Panc1 (cell line): ENCODE measurements around the gene LRP1B. TPM values are rescaled to one million over a fixed set of nuclear protein-coding genes. Genes with fewer than 3 reads are reported as not detected.

Experiments
- ATAC-seq: fragments of 200-7000 bp; cut with Tn5 transposase; 2 replicates; pipeline ENCODE4 v1.9.1; 2020; ENCODE audit warnings: mild to moderate bottlenecking, moderate library complexity
- BruUV-seq: library from RNA; stranded (reverse); fragments of 400-500 nt; replicated peaks from 2 replicates; lab custom pipeline; 2021; lab: Mats Ljungman, UMichigan
- CTCF ChIA-PET: fragments of 300-600 bp; sonication (Branson Sonifier 250); formaldehyde crosslinking; loops from one replicate; lab custom pipeline; 2022; ENCODE audit warnings: antibody characterized with exemption; lab: Charles Lee
- POLR2A ChIA-PET: fragments of 300-600 bp; sonication (Branson Sonifier 250); formaldehyde crosslinking; loops from one replicate; lab custom pipeline; 2022; ENCODE audit warnings: antibody characterized with exemption; lab: Charles Lee
- DNase-seq: peaks from one replicate; pipeline ENCODE4 v3.0.0-alpha.2; 2010; ENCODE audit warnings: low read depth, low spot score
- H3K27ac ChIP-seq: 2 replicates; pipeline ENCODE4 v1.5.1; 2011; ENCODE audit warnings: mild to moderate bottlenecking, low read length, inconsistent platforms
- H3K27me3 ChIP-seq: fragments of 200-500 bp; sonication (Bioruptor generic); 2 replicates; pipeline ENCODE4 v1.6.0; 2014; ENCODE audit warnings: low read length, inconsistent platforms; ENCODE audit not compliant: control insufficient read depth, insufficient read depth
- H3K36me3 ChIP-seq: fragments of 200-500 bp; sonication (Bioruptor generic); 2 replicates; pipeline ENCODE4 v1.5.1; 2014; ENCODE audit warnings: inconsistent platforms, mild to moderate bottlenecking, low read length, moderate library complexity; ENCODE audit not compliant: control insufficient read depth, insufficient read depth
- H3K4me1 ChIP-seq: 2 replicates; pipeline ENCODE4 v1.5.1; 2011; ENCODE audit warnings: inconsistent platforms, mild to moderate bottlenecking, low read length, moderate library complexity; ENCODE audit not compliant: control insufficient read depth, insufficient read depth
- H3K4me3 ChIP-seq, 2 experiments: 2 replicates each; pipeline ENCODE4 v1.5.1; 2011 to 2012; ENCODE audit warnings: low read depth in 2 of 2, low read length in 2 of 2, mild to moderate bottlenecking in 2 of 2, inconsistent platforms in 1 of 2, moderate library complexity in 1 of 2
- H3K9me3 ChIP-seq: fragments of 200-500 bp; sonication (Bioruptor generic); 2 replicates; pipeline ENCODE4 v1.5.1; 2014; ENCODE audit warnings: low read depth, mild to moderate bottlenecking, inconsistent platforms, low read length, moderate library complexity; ENCODE audit not compliant: control insufficient read depth, insufficient read depth
- CTCF ChIP-seq: fragments of 450-650 bp; IDR thresholded peaks from 2 replicates; pipeline ENCODE4 v1.5.1; 2017; ENCODE audit warnings: mild to moderate bottlenecking
- POLR2AphosphoS5 ChIP-seq: IDR thresholded peaks from 2 replicates; pipeline ENCODE4 v1.6.1; 2012; ENCODE audit warnings: mild to moderate bottlenecking, low read depth, low read length, moderate library complexity
- REST ChIP-seq, 2 experiments: IDR thresholded peaks; 2 replicates each; pipeline ENCODE4 v1.6.1; 2011 to 2012; ENCODE audit warnings: low read depth in 2 of 2, control low read depth in 1 of 2, low read length in 1 of 2, mild to moderate bottlenecking in 1 of 2, moderate library complexity in 1 of 2; ENCODE audit not compliant: insufficient read depth in 1 of 2
- SIN3A ChIP-seq: IDR thresholded peaks from 2 replicates; pipeline ENCODE4 v1.6.1; 2012; ENCODE audit warnings: low read depth, mild to moderate bottlenecking, low read length, moderate library complexity, borderline replicate concordance; ENCODE audit not compliant: insufficient read depth
- TCF7L2 ChIP-seq: IDR thresholded peaks from 2 replicates; pipeline ENCODE4 v1.6.1; 2011; ENCODE audit warnings: mild to moderate bottlenecking, low read depth, low read length, inconsistent platforms
- in situ Hi-C: cut with HindIII; loops from 2 replicates; pipeline ENCODE4 v1.10.0; 2016; ENCODE audit warnings: low sequenced_read_pairs, low pct_unique_long_range_greater_than_20kb
- intact Hi-C: fragments of 100-400 bp; cut with micrococcal nuclease; formaldehyde crosslinking; loops from one replicate; pipeline ENCODE4 v1.10.0; 2022; ENCODE audit not compliant: unreplicated experiment
- total RNA-seq: library from RNA; stranded (reverse); gene quantifications from one replicate; pipeline ENCODE4 v1.2.1, GENCODE V29; 2021; ENCODE audit not compliant: unreplicated experiment

Gene LRP1B
- total RNA-seq, 1 experiment from 2014 or later: 0.54 TPM

GRCh38 chr2:140410695-140411094 is 1720.1 kb downstream of the LRP1B start:
- ChIA-PET CTCF (no interaction called here), POLR2A (no interaction called here)
- TF ChIP-seq POLR2AphosphoS5 (no peak), SIN3A (no peak), REST (IDR thresholded peaks at IDR 0.05; ENCODE audit: insufficient read depth in 1 of 2, low read depth in 2 of 2, low read length in 1 of 2) (no peak)
- ATAC-seq (no peak), DNase-seq (no peak)
- intact Hi-C loops (no loop called here), in situ Hi-C loops (no loop called here)
- Histone ChIP-seq H3K4me1 (no peaks in the 10 kb centered on the region), H3K27me3 (no peaks in the 10 kb centered on the region), H3K9me3 (no peaks in the 10 kb centered on the region), H3K4me3 (no peak overlapping the region), H3K36me3 (no peaks in the 10 kb centered on the region), H3K27ac (no peak overlapping the region)
- BruUV-seq: no TSS peak

GRCh38 chr2:140401056-140401455 is 1729.8 kb downstream of the LRP1B start:
- in situ Hi-C loops (no loop called here), intact Hi-C loops (no loop called here)
- ChIA-PET CTCF (no interaction called here), POLR2A (no interaction called here)
- H3K36me3 ChIP-seq: no peaks in the 10 kb centered on the region
- H3K4me3 ChIP-seq: no peak overlapping the region
- no peaks in the 10 kb centered on the region for H3K27me3 ChIP-seq
- H3K9me3 ChIP-seq: no peaks in the 10 kb centered on the region
- ATAC-seq: no peak
- BruUV-seq: no TSS peak
- TF ChIP-seq POLR2AphosphoS5 (no peak), TCF7L2 (no peak), SIN3A (no peak), CTCF (no peak), REST (IDR thresholded peaks at IDR 0.05; ENCODE audit: insufficient read depth in 1 of 2, low read depth in 2 of 2, low read length in 1 of 2) (no peak)
- no peaks in the 10 kb centered on the region for H3K4me1 ChIP-seq
- no peak for DNase-seq
- H3K27ac ChIP-seq: no peak overlapping the region
